Activated CD4-positive, alpha-beta T cell treated with anti-CD3 and anti-CD28 coated beads, Interleukin-2, amount 10 ng/mL, durations not matched to agents 24 days and 14 days (primary cell): ENCODE data around the gene ESRRG. TPM values are rescaled to one million over a fixed set of nuclear protein-coding genes. Genes with fewer than 3 reads are reported as not detected.

Experiments used
- DNase-seq: peaks from one replicate; pipeline ENCODE4 v3.0.0; 2022
- H3K27ac Mint-ChIP-seq: one replicate; pipeline ENCODE4 v1.8.0; 2022; ENCODE audit warnings: mild to moderate bottlenecking, mixed read lengths
- H3K27me3 Mint-ChIP-seq: one replicate; pipeline ENCODE4 v1.8.0; 2022; ENCODE audit warnings: mixed read lengths
- H3K36me3 Mint-ChIP-seq: one replicate; pipeline ENCODE4 v1.8.0; 2022; ENCODE audit warnings: low read depth, mild to moderate bottlenecking, mixed read lengths
- H3K4me1 Mint-ChIP-seq: one replicate; pipeline ENCODE4 v1.8.0; 2021; ENCODE audit warnings: mixed read lengths
- H3K4me3 Mint-ChIP-seq: one replicate; pipeline ENCODE4 v1.8.0; 2022; ENCODE audit warnings: mild to moderate bottlenecking, moderate library complexity, mixed read lengths
- H3K9me3 Mint-ChIP-seq: one replicate; pipeline ENCODE4 v1.8.0; 2021; ENCODE audit warnings: mixed read lengths
- intact Hi-C: fragments of 100-400 bp; cut with micrococcal nuclease; formaldehyde crosslinking; loops from one replicate; pipeline ENCODE4 v1.15.1; 2023
- total RNA-seq: library from RNA; stranded (reverse); gene quantifications from 2 replicates; pipeline ENCODE4 v1.2.3, GENCODE V29; 2022

ESRRG gene
- total RNA-seq, 1 donor from 2014 or later: not detected

DNA sequence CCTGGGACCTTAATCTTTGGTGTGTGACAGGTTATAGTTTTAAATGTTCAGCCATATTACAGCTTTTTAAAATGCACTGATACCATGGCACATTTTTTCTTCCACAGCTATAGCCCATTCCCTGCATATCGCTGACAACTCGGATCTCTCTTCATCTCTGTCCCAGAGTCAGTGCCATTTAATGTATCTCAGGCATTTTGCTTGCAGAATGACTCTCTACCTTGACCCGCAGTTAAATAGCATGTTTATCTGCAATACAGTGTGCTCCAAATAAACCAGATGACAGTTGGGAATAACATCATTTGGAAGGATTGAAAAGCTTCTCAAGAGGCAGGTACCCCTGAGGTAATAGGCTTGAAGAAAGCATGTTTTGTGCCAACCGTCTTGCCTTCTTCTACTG is 200.2 kb downstream of the ESRRG start:
- Mint-ChIP-seq H3K4me1 (no peaks in the 10 kb centered on the region), H3K4me3 (no peak overlapping the region), H3K27ac (no peak overlapping the region), H3K27me3 (no peaks in the 10 kb centered on the region), H3K9me3 (no peaks in the 10 kb centered on the region), H3K36me3 (no peaks in the 10 kb centered on the region)
- no peak for DNase-seq
- intact Hi-C loops: no loop called here

DNA sequence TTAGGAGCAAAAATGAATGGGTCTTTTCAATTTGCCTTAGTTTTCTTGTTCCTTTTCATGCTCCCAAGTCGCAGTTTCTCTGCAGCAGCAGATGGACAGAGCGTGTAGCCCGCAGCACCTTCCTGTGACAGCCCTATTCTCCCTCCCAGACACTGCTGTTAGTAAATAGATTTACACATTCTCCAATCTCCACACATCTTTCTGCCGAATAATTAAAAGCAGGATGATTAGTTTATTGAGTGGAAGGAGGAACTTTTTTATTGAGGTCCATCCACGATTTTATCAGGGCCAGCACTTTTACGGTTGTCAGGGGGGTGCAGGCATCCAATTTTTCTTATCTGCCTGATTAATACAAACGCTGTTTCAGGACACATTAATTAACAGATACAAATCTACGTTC is 201.8 kb downstream of the ESRRG start:
- H3K36me3 Mint-ChIP-seq: no peaks in the 10 kb centered on the region
- no peaks in the 10 kb centered on the region for H3K4me1 Mint-ChIP-seq
- no peak overlapping the region for H3K27ac Mint-ChIP-seq
- DNase-seq: no peak
- no peaks in the 10 kb centered on the region for H3K9me3 Mint-ChIP-seq
- no peak overlapping the region for H3K4me3 Mint-ChIP-seq
- intact Hi-C loops: no loop called here
- no peaks in the 10 kb centered on the region for H3K27me3 Mint-ChIP-seq

DNA sequence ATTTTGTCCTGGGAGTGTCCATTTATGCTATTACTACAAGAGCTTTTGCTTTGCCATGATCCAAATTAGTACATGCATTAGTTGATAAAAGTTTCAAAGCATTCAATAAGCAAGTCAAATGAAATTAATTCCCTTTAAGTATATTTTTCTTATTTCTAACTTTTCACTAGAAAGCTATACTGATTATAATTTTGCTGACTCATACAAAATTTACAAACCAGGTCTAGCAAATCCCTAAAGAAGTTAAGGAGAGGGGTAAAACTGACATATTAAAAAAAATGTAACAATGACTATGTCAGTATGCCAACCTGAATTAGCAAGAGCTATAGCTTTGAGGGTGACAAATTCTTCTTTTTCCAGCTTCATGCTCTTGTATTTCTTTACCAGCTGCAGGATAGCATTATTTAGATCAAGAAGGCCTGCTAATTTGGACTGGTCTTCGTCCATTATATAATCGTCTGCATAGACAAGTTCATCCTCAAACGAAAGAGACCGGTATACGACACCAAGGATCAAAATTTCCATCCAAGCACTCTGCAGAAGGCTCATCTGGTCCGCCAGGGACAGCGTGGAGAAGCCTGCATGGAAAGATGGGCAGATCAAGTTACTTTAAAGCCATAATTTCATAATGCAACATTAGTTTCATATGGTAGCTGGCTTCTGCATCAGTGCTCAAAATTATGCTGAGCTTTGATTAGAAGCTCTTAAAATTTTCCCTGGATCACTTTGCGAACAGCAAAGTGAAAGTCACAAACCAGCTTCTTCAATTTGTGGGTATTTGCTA is 204.2 kb downstream of the ESRRG start:
- no peaks in the 10 kb centered on the region for H3K9me3 Mint-ChIP-seq
- intact Hi-C loops: no loop called here
- H3K36me3 Mint-ChIP-seq: no peaks in the 10 kb centered on the region
- H3K27me3 Mint-ChIP-seq: no peaks in the 10 kb centered on the region
- no peak overlapping the region for H3K27ac Mint-ChIP-seq
- no peak for DNase-seq
- H3K4me3 Mint-ChIP-seq: no peak overlapping the region
- no peaks in the 10 kb centered on the region for H3K4me1 Mint-ChIP-seq

DNA sequence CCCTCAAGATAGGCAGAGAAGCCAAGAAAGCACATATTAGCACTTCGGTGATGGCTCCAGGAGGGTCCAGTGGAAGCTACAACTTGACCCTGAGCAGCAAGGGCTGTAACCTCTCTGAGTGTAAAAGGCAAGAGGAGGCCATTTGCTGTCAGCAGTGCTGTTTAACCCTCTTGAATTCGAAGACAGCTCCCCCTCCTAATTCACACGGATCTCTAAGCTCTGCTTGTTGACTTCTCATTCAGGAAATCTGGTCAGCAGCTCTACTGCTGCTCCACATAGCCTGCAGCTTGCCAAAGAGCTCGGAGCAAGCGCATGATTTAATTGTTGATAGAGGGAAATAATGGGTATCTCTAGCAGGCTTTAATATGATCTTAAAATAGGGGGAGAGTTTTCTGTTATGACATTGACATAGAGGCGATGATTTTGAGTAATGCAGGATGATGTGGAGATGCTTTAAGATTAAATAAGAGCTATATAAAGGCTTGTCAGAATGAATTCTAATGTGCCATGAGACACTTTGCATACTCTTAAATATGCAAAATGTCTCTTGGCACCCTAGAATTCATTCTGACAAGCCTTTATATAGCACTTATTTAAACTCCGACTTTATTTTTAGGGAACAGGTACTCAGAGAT is 220.6 kb downstream of the ESRRG start:
- DNase-seq: no peak
- Mint-ChIP-seq H3K27ac (no peak overlapping the region), H3K27me3 (no peaks in the 10 kb centered on the region), H3K36me3 (no peaks in the 10 kb centered on the region), H3K4me1 (no peaks in the 10 kb centered on the region), H3K9me3 (no peaks in the 10 kb centered on the region), H3K4me3 (no peak overlapping the region)
- intact Hi-C loops: no loop called here

DNA sequence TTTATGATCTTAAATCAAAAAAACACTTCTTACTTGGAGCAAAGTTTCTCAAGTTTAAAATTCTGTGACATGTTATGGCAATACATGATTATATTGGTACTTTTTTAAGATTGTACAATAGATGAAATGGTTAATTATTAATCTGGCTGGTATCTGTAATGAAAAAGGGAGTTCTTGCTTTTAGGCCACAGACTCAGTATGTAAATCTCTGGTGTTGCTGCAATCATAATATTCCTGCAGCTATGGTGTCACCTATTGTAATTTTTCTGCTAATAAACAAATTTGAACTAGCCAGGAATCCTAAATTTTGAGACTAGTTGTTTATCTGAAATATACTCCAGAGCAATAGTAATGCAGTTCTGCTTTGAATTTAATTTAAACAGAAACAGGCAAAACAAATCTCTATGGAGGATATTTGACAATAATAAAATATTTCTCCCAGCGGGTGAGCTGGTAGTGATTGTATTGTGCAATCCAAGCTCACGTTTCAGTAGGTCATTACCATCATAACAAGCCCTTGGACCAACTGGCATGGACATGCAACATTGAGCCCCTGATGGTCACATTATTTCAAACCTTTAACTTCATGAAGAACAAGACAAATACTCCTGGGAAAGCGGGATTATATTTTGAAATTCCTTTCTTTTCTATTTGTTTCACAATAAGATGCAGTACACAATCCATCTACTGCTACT is 222.8 kb downstream of the ESRRG start:
- Mint-ChIP-seq H3K9me3 (no peaks in the 10 kb centered on the region), H3K4me3 (no peak overlapping the region), H3K27me3 (no peaks in the 10 kb centered on the region), H3K4me1 (no peaks in the 10 kb centered on the region), H3K27ac (no peak overlapping the region), H3K36me3 (no peaks in the 10 kb centered on the region)
- no peak for DNase-seq
- intact Hi-C loops: no loop called here

DNA sequence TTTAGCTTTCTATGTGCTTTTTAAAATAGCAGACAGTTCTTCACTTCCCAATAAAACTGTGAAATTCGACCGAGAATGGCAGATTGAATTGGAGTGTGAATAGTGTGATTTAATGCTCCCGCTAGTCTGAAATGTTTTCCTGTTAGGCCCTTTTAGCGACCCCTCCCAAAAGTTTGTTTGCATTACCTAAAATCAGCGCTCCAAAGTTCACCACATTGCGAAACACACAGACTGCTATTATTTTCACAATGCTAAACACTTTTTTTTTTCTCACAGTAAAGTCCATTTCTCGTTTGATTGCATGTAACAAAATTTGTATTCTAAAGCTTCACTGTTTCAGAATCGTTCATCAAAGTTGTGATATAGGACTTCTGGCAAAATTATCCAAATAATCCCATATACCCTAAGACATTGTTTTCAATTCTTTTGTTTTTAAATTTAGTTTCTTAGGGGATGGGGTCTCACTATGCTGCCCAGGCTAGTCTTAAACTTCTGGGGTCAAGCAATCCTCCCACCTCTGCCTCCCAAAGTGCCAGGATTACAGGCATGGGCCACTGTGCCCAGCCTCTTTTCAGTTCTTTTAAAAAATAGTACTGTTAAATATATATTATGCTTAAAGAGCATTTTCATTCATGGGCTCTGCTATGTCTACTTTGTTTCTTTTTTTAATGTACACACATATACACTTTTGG is 223.5 kb downstream of the ESRRG start:
- no peak overlapping the region for H3K4me3 Mint-ChIP-seq
- intact Hi-C loops: no loop called here
- DNase-seq: no peak
- no peak overlapping the region for H3K27ac Mint-ChIP-seq
- no peaks in the 10 kb centered on the region for H3K4me1 Mint-ChIP-seq
- H3K9me3 Mint-ChIP-seq: no peaks in the 10 kb centered on the region
- no peaks in the 10 kb centered on the region for H3K36me3 Mint-ChIP-seq
- H3K27me3 Mint-ChIP-seq: no peaks in the 10 kb centered on the region

DNA sequence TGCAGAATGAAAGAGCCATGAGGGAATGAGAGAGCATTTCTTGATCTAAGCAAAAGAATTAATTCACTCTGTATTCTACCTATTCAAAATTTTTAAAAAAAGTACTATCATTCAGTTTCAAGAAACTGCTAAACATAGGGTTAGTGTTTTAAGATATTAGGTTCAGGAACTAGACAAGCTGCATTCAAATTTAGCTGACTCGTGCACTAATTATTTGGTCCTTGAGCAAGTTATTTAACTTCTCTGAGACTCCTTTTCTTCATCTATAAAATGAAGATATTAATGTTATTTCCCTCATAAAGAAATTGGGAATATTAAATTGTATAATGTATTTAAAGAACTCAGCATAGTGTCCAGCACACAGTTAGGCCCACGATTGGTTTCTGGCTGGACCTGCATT is 225.0 kb downstream of the ESRRG start:
- DNase-seq: no peak
- H3K36me3 Mint-ChIP-seq: no peaks in the 10 kb centered on the region
- no peaks in the 10 kb centered on the region for H3K27me3 Mint-ChIP-seq
- no peak overlapping the region for H3K4me3 Mint-ChIP-seq
- no peak overlapping the region for H3K27ac Mint-ChIP-seq
- H3K4me1 Mint-ChIP-seq: no peaks in the 10 kb centered on the region
- no peaks in the 10 kb centered on the region for H3K9me3 Mint-ChIP-seq
- intact Hi-C loops: no loop called here

DNA sequence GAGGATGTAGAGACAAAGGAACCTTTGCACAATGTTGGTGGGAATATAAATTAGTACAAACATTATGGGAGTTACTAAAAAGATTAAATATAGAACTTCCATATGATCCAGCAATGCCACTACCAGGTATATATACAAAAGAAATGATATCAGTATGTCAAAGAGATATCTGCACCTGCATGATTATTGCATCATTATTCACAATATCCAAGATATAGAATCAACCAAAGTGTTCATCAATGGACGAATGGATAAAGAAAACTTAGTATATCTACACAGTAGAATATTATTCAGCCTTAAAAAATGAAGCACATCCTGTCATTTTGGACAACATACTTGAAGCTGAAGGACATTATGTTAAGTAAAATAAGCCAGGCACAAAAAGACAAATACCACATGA is 238.2 kb downstream of the ESRRG start:
- Mint-ChIP-seq H3K4me1 (no peaks in the 10 kb centered on the region), H3K36me3 (no peaks in the 10 kb centered on the region), H3K27me3 (no peaks in the 10 kb centered on the region), H3K9me3 (peaks cover 8% of the 10 kb centered on the region), H3K4me3 (no peak overlapping the region), H3K27ac (no peak overlapping the region)
- DNase-seq: no peak
- intact Hi-C loops: no loop called here

DNA sequence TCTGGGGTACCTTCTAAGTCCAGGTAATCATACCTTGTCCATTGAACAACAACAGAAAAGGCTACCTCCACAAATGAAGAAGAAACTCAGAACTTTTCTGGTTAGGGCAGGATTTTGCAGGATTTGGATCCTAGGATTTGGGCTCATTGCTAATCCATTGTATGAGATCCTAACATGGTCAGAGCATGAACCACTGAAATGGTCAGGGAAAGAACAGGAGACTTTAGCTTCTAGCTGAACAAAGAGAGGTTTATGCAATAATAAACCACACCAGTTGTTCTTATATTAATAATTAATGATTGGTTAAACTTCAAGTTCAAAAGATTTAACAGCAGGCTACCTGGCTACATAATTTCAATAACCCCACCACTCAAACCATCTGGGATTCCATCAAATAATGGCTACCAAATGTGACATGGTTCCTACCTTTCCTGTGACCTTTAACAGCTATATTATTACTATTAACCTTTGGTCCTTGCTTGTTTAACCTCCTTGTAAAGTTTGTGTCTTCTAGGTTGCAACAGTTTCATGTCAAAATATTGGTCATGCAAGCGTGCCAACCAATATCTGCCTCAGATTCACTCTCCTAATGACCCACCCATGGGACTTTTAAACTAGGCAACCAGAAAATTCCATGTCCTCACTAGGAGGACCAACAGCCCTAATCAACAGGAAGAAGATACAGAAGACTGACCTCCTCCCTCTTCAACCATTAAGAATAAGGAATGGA is 239.4 kb downstream of the ESRRG start:
- no peak overlapping the region for H3K4me3 Mint-ChIP-seq
- H3K36me3 Mint-ChIP-seq: no peaks in the 10 kb centered on the region
- H3K27ac Mint-ChIP-seq: no peak overlapping the region
- no peaks in the 10 kb centered on the region for H3K4me1 Mint-ChIP-seq
- intact Hi-C loops: no loop called here
- DNase-seq: no peak
- no peaks in the 10 kb centered on the region for H3K27me3 Mint-ChIP-seq
- H3K9me3 Mint-ChIP-seq: peaks cover 11% of the 10 kb centered on the region

DNA sequence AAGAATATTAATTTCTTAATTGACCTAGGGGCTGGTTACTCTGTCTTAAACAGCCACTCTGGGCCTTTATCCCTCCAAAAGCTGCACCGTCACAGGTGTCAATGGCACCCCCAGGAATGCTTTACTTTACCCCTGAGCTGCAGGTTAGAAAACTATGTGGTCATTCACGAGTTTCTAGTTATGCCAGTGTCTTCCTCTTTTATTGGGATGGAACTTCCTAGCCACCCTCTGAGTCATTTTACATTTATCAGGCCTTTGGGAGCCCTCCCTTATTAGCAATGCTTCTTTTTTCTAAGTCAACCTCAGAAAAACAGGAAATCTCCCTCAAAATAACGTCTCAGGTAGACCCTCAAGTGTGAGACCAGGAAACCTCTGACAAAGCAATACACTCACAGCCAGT is 240.6 kb downstream of the ESRRG start:
- Mint-ChIP-seq H3K27me3 (no peaks in the 10 kb centered on the region), H3K27ac (no peak overlapping the region), H3K36me3 (no peaks in the 10 kb centered on the region), H3K4me3 (no peak overlapping the region), H3K9me3 (peaks cover 11% of the 10 kb centered on the region), H3K4me1 (no peaks in the 10 kb centered on the region)
- DNase-seq: no peak
- intact Hi-C loops: no loop called here

DNA sequence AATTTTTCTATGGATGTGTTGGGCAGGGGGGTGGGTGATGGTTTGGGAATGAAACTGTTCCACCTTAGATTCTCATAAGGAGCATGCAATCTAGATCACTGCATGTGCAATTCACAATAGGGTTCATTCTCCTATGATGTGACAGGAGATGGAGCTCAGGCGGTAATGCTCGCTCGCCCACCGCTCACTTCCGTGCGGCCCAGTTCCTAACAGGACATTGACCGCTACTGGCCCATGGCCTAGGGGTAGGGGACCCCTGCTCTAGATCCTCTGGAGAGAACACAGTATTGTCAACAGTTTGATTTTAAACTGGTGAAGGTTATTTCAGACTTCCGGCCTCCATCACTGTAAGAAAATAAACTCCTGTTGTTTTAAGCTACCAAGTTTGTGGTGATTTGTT is 245.0 kb downstream of the ESRRG start:
- intact Hi-C loops: no loop called here
- H3K4me3 Mint-ChIP-seq: no peak overlapping the region
- no peaks in the 10 kb centered on the region for H3K36me3 Mint-ChIP-seq
- H3K9me3 Mint-ChIP-seq: peaks cover 7% of the 10 kb centered on the region
- H3K4me1 Mint-ChIP-seq: no peaks in the 10 kb centered on the region
- DNase-seq: no peak
- no peak overlapping the region for H3K27ac Mint-ChIP-seq
- H3K27me3 Mint-ChIP-seq: no peaks in the 10 kb centered on the region

DNA sequence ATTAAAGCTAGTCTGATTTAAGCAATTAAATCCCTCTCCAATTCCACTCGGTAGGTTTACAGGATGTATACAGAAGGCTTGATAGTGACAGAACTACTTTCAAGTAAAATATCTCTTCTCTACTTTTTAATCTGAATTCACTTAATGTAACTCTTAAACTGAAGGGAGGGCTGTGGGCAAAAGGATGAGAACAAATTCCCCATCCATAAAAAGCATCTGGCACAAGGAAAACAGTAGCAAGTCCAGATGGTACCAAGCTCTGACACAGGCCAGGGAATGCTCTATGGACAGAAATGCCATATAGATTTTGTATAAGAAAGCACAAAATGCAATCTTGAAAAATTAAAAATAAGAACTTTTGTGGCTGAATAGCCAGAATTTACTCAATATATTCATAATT is 246.9 kb downstream of the ESRRG start:
- no peaks in the 10 kb centered on the region for H3K27me3 Mint-ChIP-seq
- H3K4me1 Mint-ChIP-seq: no peaks in the 10 kb centered on the region
- DNase-seq: no peak
- intact Hi-C loops: no loop called here
- H3K27ac Mint-ChIP-seq: no peak overlapping the region
- H3K9me3 Mint-ChIP-seq: peaks cover 7% of the 10 kb centered on the region
- no peaks in the 10 kb centered on the region for H3K36me3 Mint-ChIP-seq
- H3K4me3 Mint-ChIP-seq: no peak overlapping the region

DNA sequence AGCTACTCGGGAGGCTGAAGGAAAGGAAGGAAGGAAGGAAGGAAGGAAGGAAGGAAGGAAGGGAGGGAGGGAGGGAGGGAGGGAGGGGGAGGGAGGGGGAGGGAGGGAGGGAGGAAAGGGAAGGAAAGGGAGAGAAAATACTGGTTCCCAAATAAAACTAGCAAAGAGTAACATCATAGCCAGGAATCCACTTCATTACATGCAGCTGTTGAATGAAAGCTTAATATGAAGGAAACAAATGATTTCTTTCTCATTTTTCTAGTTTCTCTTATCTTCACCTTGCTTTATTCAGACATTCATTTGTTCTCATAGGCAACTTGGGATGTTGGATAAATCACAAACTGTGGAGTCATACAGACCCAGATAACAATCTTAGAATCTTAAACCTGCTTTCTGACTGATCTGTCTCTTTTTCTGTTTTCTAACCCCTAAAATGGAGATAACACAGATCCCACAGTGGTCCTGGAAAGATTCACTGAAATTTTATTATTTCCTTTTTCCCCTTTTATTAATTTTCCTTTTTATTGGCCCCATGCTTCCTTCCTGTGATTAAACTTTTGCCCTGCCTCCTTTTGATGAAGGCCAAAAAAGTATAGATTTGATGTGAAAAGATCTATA is 247.5 kb downstream of the ESRRG start:
- Mint-ChIP-seq H3K4me1 (no peaks in the 10 kb centered on the region), H3K27ac (no peak overlapping the region)

More for the DNA sequence above, 247.5 kb downstream of the ESRRG start:
- no peaks in the 10 kb centered on the region for H3K36me3 Mint-ChIP-seq
- peaks cover 7% of the 10 kb centered on the region for H3K9me3 Mint-ChIP-seq
- intact Hi-C loops: no loop called here
- H3K4me3 Mint-ChIP-seq: no peak overlapping the region
- no peaks in the 10 kb centered on the region for H3K27me3 Mint-ChIP-seq
- DNase-seq: no peak
